ENCODE measurements around the gene NELL1.

The NELL1 gene

DNA sequence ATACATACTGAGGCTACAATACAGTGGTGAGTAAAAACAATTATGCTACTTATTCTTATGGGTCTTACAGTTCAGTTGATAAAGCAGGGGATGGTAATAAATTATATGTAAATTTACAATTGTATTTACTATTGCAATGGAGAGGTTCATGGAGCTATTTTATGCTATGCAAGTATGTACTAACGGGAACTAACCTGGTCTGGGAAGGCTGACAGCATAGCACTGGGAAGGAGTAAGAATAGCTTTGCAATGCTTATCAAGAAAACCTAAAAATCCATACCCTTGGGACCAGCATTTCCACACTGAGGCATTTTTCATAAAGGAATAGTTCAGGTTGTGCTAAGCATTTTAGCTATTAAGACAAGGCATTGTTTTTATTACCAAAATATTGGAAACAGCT is 700.6 kb downstream of the NELL1 start:
- Histone ChIP-seq H3K9ac (ENCODE audit: low read length) (no peak overlapping the region), H3K27ac (ENCODE audit: low read depth, low read length) (no peak overlapping the region), H3K4me1 (ENCODE audit: control insufficient read depth, insufficient read depth, low read length) (no peaks in the 10 kb centered on the region), H3K36me3 (ENCODE audit: control insufficient read depth, insufficient read depth, low read length) (no peaks in the 10 kb centered on the region), H3K4me3 (ENCODE audit: low read length) (no peak overlapping the region), H3K27me3 (ENCODE audit: control insufficient read depth, insufficient read depth, low read length) (no peaks in the 10 kb centered on the region)

DNA sequence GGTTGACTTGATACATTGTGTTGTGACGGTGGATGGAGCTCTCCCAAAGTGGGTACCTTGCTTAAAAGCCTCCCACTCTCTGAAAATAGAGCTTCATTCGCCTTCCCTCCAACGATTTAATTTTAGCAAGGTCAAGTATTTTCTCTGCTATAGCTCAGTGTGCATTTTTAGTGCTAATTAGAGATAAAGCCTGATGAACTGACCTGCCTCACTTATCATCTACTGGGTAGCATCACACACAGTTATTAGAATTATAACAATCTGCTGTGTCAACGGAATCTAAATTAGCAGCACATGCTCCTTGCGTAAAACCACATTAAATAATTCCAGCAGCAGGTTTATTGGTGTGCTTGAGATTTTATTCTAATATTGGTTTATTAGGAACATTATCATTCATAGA is 701.7 kb downstream of the NELL1 start:
- Histone ChIP-seq H3K9ac (ENCODE audit: low read length) (no peak overlapping the region), H3K4me3 (ENCODE audit: low read length) (no peak overlapping the region), H3K27ac (ENCODE audit: low read depth, low read length) (no peak overlapping the region), H3K4me1 (ENCODE audit: control insufficient read depth, insufficient read depth, low read length) (no peaks in the 10 kb centered on the region), H3K36me3 (ENCODE audit: control insufficient read depth, insufficient read depth, low read length) (no peaks in the 10 kb centered on the region), H3K27me3 (ENCODE audit: control insufficient read depth, insufficient read depth, low read length) (no peaks in the 10 kb centered on the region)

DNA sequence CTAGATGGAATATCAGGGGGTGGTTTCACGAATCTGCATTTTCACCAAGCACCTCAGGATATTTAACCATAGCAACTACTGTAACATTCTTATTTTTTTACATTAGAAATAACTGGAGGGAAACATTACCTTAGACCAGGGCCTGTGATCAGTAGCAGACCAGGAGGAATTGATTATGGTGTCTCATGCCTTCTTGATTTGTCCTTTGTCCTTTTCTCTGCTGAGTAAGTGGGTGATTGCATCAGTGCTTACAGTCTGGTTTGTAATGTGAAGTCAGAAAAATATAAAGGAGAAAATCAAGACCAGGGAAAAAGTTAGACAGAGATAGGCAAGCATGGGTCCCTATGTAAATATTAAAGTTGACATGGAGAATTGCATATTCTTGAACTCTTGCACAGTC is 703.3 kb downstream of the NELL1 start:
- H3K27ac ChIP-seq (ENCODE audit: low read depth, low read length) = no peak overlapping the region
- H3K4me1 ChIP-seq (ENCODE audit: control insufficient read depth, insufficient read depth, low read length) = no peaks in the 10 kb centered on the region
- H3K4me3 ChIP-seq (ENCODE audit: low read length) = no peak overlapping the region
- no peaks in the 10 kb centered on the region for H3K36me3 ChIP-seq (ENCODE audit: control insufficient read depth, insufficient read depth, low read length)
- no peak overlapping the region for H3K9ac ChIP-seq (ENCODE audit: low read length)
- no peaks in the 10 kb centered on the region for H3K27me3 ChIP-seq (ENCODE audit: control insufficient read depth, insufficient read depth, low read length)

DNA sequence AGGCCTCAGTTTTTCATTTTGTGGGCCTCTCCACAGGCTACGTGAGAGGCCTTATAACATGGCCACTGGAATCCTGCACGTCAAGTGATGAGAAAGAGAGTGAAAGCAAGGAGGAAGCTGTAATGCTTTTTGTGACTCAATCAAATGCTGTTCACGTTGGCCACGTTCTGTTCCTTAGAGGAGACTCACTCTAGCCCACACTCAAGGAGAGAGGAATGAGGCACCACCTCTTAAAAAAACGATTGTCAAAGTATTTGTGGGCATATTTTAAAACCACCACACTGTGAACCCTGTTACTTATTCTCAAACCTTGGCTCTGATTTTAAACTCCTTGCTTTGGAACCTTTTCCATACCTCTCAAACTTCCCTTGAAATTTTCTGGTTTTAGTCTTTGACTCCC is 705.0 kb downstream of the NELL1 start:
- no peaks in the 10 kb centered on the region for H3K36me3 ChIP-seq (ENCODE audit: control insufficient read depth, insufficient read depth, low read length)
- H3K27ac ChIP-seq (ENCODE audit: low read depth, low read length) = no peak overlapping the region
- no peaks in the 10 kb centered on the region for H3K27me3 ChIP-seq (ENCODE audit: control insufficient read depth, insufficient read depth, low read length)
- H3K4me3 ChIP-seq (ENCODE audit: low read length) = no peak overlapping the region
- H3K9ac ChIP-seq (ENCODE audit: low read length) = no peak overlapping the region
- H3K4me1 ChIP-seq (ENCODE audit: control insufficient read depth, insufficient read depth, low read length) = no peaks in the 10 kb centered on the region

DNA sequence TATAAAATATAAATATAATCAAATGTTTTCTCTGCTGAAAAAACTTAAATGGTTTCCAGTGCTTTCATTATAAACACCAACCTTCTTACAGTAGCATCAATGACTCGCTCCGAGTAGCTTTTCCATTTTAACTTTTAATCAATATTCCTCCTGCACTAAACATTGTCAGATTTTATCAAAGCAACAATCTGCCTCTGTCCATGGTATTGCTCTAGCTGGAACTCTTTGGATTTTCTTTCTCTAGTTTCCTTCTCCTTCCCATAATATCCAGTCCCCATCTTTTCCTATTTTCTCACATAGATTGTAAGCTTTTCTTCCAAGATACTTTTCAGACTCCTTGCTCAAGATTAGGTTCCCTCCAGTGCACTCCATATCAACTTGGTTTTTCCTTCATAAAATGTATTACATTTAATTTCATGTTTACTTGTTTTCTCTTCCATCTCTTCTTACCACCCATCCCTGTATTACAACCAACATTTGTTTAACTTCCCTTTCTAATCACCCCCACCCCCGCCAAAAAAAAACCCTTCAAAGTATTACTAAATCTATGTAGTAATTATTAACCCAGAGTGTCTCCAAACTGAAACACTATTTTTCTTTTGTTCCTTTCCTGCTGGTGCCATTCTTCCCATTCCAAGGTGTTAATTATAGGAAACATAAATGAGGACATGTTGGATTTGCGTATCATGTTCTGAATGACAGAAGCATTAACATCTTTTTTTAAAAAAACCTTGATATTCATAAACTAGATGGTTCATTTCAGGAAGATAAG is 716.5 kb downstream of the NELL1 start:
- no peaks in the 10 kb centered on the region for H3K27me3 ChIP-seq (ENCODE audit: control insufficient read depth, insufficient read depth, low read length)
- H3K4me3 ChIP-seq (ENCODE audit: low read length) = no peak overlapping the region
- no peaks in the 10 kb centered on the region for H3K4me1 ChIP-seq (ENCODE audit: control insufficient read depth, insufficient read depth, low read length)
- H3K27ac ChIP-seq (ENCODE audit: low read depth, low read length) = no peak overlapping the region
- H3K36me3 ChIP-seq (ENCODE audit: control insufficient read depth, insufficient read depth, low read length) = no peaks in the 10 kb centered on the region
- H3K9ac ChIP-seq (ENCODE audit: low read length) = no peak overlapping the region

DNA sequence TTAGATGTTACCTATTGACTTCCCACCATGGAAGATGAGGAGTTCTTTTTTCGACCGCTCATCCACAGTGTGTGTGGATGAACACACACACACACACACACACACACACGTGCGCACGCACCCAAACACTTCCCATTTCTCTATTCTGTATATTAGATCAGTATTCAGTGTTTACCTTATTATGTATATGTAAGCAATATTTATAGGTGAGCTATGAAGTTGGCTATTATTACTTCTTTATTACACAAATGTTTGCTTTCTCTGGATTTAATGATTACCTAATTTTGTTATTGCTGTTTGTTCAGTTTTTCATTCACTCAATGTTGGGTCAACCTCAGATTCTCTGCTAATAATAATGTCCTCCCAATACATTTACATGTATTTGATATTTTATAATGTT is 721.0 kb downstream of the NELL1 start:
- no peak overlapping the region for H3K9ac ChIP-seq (ENCODE audit: low read length)
- no peak overlapping the region for H3K27ac ChIP-seq (ENCODE audit: low read depth, low read length)
- H3K36me3 ChIP-seq (ENCODE audit: control insufficient read depth, insufficient read depth, low read length) = no peaks in the 10 kb centered on the region
- H3K4me1 ChIP-seq (ENCODE audit: control insufficient read depth, insufficient read depth, low read length) = no peaks in the 10 kb centered on the region
- no peak overlapping the region for H3K4me3 ChIP-seq (ENCODE audit: low read length)
- H3K27me3 ChIP-seq (ENCODE audit: control insufficient read depth, insufficient read depth, low read length) = no peaks in the 10 kb centered on the region

DNA sequence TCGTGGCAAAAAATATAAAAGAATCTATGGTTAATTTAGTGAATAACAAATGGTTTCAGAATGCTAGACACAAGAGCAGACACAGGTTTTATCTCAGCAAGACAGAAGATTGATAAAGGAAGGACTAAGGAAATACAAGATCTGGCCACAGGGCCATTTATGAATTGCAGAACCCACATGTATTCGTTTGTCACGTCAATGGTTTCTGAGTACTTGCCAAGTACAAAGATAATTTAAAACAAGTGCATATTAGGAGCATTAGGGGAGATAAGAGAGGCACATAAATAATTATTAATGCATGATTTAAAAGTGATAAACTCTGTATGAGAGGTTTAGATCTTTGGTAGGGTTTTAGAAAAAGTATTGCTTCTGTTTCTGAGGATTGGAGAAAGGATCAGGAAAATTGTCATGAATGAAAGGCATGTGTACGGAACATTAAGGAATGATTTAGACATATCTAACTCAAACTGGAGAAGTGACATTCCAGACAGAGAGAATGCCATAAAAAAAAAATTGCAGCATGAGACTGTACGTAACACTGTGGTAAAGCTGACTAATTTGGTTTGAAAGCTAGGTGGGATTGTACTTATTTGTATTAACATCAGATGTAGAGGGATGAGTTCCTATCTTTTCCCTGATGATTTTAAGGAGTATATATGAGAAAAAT is 727.1 kb downstream of the NELL1 start:
- no peaks in the 10 kb centered on the region for H3K27me3 ChIP-seq (ENCODE audit: control insufficient read depth, insufficient read depth, low read length)
- H3K4me3 ChIP-seq (ENCODE audit: low read length) = no peak overlapping the region
- H3K36me3 ChIP-seq (ENCODE audit: control insufficient read depth, insufficient read depth, low read length) = no peaks in the 10 kb centered on the region
- no peak overlapping the region for H3K9ac ChIP-seq (ENCODE audit: low read length)
- H3K4me1 ChIP-seq (ENCODE audit: control insufficient read depth, insufficient read depth, low read length) = no peaks in the 10 kb centered on the region
- no peak overlapping the region for H3K27ac ChIP-seq (ENCODE audit: low read depth, low read length)

DNA sequence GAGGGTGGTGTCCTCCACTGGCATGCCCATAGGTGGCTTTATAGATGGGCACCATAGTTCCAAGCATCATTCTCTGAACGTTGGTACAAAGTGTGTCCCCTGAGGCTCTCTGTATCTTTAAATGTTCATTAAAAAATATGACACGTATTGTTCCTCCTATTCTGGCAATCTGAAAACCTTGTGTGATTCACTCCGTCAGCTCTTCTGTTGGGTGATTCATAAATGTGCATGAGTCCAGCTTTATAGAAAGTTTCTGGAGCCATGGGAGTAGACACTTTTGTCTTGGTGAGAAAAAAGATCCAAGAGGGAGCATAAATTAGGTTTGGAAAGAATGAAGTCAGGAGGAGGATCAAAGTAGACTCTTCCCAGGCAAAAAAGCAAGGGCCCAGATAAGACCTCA is 728.8 kb downstream of the NELL1 start:
- Histone ChIP-seq H3K9ac (ENCODE audit: low read length) (no peak overlapping the region), H3K4me3 (ENCODE audit: low read length) (no peak overlapping the region)

DNA sequence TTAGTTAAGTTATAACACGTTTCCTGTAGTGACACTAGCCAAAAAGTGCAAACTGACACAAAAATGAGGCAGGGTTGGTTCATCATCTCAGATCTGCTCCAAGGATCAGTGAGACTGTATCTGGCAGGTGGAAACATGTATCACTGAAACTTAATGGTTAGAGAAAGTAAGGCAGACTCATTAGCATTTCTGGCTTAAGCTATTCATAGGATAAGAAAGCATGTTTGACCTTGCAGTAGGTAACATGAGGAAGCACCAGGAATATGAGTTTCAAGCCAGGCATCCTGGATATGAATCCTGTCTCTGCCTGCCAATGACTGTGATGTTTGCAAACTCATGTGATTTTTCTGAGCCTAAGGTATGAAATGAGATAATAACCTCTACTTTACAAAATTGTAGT is 732.1 kb downstream of the NELL1 start:
- no peaks in the 10 kb centered on the region for H3K36me3 ChIP-seq (ENCODE audit: control insufficient read depth, insufficient read depth, low read length)
- H3K27ac ChIP-seq (ENCODE audit: low read depth, low read length) = no peak overlapping the region
- no peaks in the 10 kb centered on the region for H3K4me1 ChIP-seq (ENCODE audit: control insufficient read depth, insufficient read depth, low read length)
- H3K4me3 ChIP-seq (ENCODE audit: low read length) = no peak overlapping the region
- H3K27me3 ChIP-seq (ENCODE audit: control insufficient read depth, insufficient read depth, low read length) = no peaks in the 10 kb centered on the region
- H3K9ac ChIP-seq (ENCODE audit: low read length) = no peak overlapping the region

More for the DNA sequence above, 728.8 kb downstream of the NELL1 start:
- Histone ChIP-seq H3K36me3 (ENCODE audit: control insufficient read depth, insufficient read depth, low read length) (no peaks in the 10 kb centered on the region), H3K27me3 (ENCODE audit: control insufficient read depth, insufficient read depth, low read length) (no peaks in the 10 kb centered on the region), H3K27ac (ENCODE audit: low read depth, low read length) (no peak overlapping the region), H3K4me1 (ENCODE audit: control insufficient read depth, insufficient read depth, low read length) (no peaks in the 10 kb centered on the region)

DNA sequence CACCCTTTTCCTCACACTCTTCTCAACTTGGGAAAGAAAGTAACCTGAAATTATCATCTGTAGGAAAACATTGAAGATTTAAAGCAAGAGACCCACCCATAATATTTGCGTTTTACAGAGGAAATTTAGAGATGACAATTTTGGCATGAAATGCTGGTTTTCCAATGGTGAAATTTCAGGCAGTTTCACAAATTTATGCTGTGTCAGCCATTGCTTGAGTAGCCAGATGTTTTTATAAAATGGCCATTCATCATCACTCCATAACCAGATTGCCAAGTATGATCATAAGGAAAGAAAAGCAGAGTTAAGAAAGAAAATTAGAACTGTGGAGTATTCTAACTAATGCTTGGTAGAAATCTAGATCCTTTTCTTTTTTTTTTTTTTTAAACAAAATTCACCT is 732.9 kb downstream of the NELL1 start:
- Histone ChIP-seq H3K27me3 (ENCODE audit: control insufficient read depth, insufficient read depth, low read length) (no peaks in the 10 kb centered on the region), H3K4me3 (ENCODE audit: low read length) (no peak overlapping the region), H3K4me1 (ENCODE audit: control insufficient read depth, insufficient read depth, low read length) (no peaks in the 10 kb centered on the region), H3K9ac (ENCODE audit: low read length) (no peak overlapping the region), H3K36me3 (ENCODE audit: control insufficient read depth, insufficient read depth, low read length) (no peaks in the 10 kb centered on the region), H3K27ac (ENCODE audit: low read depth, low read length) (no peak overlapping the region)

DNA sequence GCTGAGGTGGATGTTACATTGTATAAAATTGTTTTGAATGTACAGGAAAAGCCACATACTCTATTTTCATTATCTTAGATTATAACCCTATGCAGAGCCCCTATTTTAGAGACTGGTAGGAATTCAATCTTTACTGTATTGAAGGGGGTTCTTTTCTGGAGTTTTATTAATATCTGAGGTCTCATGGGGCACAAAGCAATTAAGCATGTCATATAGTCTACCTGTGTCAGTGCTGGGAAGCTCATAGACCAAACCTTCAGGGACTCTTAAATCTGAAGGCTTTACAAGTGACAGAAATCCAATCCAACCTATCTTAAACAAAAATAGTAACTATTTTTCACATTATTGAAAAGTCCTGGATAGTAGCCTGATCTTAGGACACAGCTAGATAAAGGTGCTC is 733.7 kb downstream of the NELL1 start:
- Histone ChIP-seq H3K4me1 (ENCODE audit: control insufficient read depth, insufficient read depth, low read length) (no peaks in the 10 kb centered on the region), H3K36me3 (ENCODE audit: control insufficient read depth, insufficient read depth, low read length) (no peaks in the 10 kb centered on the region), H3K27ac (ENCODE audit: low read depth, low read length) (no peak overlapping the region), H3K9ac (ENCODE audit: low read length) (no peak overlapping the region), H3K4me3 (ENCODE audit: low read length) (no peak overlapping the region), H3K27me3 (ENCODE audit: control insufficient read depth, insufficient read depth, low read length) (no peaks in the 10 kb centered on the region)

DNA sequence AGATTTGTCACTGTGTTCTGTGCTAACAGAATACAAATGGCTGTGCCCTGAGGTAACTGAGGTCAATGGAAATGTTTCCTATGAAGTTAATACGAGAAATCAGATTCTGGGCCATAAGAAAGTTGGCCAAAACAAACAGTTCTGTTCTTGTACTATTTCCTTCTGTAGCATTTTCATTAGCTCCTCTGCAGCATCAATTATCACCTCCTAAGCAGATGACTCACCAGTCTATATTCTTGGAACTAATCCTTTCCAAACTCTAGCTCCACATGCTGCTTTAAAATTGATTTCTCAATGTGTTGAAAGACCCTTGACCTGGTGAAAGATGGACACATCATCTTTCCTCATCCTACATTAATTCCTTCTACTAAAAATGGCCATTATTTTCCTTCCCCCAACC is 736.0 kb downstream of the NELL1 start:
- no peak overlapping the region for H3K9ac ChIP-seq (ENCODE audit: low read length)

DNA sequence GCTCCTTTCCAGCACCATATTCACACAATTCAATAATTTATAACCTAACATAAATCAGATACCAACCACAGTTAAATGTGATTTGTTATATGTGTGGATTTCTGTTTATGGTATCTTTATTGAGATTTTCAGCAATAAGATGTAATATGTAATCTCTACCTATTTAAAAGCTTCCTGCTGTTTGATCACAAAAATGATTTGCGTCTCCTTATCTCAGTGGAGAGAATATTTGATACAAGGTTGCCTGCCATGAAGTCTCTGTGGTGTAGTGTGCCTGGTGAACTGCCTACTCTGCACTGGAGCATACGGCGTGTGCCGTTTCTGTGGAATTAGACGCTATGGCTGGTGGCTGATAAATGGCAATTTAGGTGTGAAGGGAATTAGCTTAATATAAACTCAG is 741.1 kb downstream of the NELL1 start:
- H3K4me3 ChIP-seq (ENCODE audit: low read length) = no peak overlapping the region
- no peaks in the 10 kb centered on the region for H3K4me1 ChIP-seq (ENCODE audit: control insufficient read depth, insufficient read depth, low read length)
- H3K36me3 ChIP-seq (ENCODE audit: control insufficient read depth, insufficient read depth, low read length) = no peaks in the 10 kb centered on the region
- H3K27ac ChIP-seq (ENCODE audit: low read depth, low read length) = no peak overlapping the region
- no peaks in the 10 kb centered on the region for H3K27me3 ChIP-seq (ENCODE audit: control insufficient read depth, insufficient read depth, low read length)
- no peak overlapping the region for H3K9ac ChIP-seq (ENCODE audit: low read length)

More for the DNA sequence above, 736.0 kb downstream of the NELL1 start:
- Histone ChIP-seq H3K4me3 (ENCODE audit: low read length) (no peak overlapping the region), H3K4me1 (ENCODE audit: control insufficient read depth, insufficient read depth, low read length) (no peaks in the 10 kb centered on the region), H3K27ac (ENCODE audit: low read depth, low read length) (no peak overlapping the region), H3K36me3 (ENCODE audit: control insufficient read depth, insufficient read depth, low read length) (no peaks in the 10 kb centered on the region), H3K27me3 (ENCODE audit: control insufficient read depth, insufficient read depth, low read length) (no peaks in the 10 kb centered on the region)
